HCT116 (cell line): ENCODE measurements around the gene PPEF2. TPM values are rescaled to one million over a fixed set of nuclear protein-coding genes. Genes with fewer than 3 reads are reported as not detected.

Experiments used
- ATAC-seq: fragments of 200-7000 bp; cut with Tn5 transposase; 2 replicates; pipeline ENCODE4 v1.9.1; 2020; ENCODE audit warnings: mild to moderate bottlenecking, moderate library complexity
- BruUV-seq: library from RNA; stranded (reverse); fragments of 400-500 nt; replicated peaks from 2 replicates; lab custom pipeline; 2021; lab: Mats Ljungman, UMichigan
- CTCF ChIA-PET: fragments of 300-600 bp; sonication (Branson Sonifier 250); formaldehyde crosslinking; loops from one replicate; lab custom pipeline; 2021; ENCODE audit warnings: antibody characterized with exemption; lab: Charles Lee
- POLR2A ChIA-PET: fragments of 300-600, 350-600 bp; sonication (Branson Sonifier 250); formaldehyde crosslinking; loops from one replicate; lab custom pipeline; 2021; ENCODE audit warnings: antibody characterized with exemption; lab: Charles Lee
- RAD21 ChIA-PET, 2 experiments: fragments of 300-600 bp; sonication (Branson Sonifier 250); formaldehyde crosslinking; loops; one replicate each; lab custom pipeline; 2023; ENCODE audit warnings: low total read pairs in 2 of 2; ENCODE audit not compliant: uncharacterized antibody in 2 of 2, unreplicated experiment in 2 of 2, low non-redundant PET in 1 of 2; lab: Charles Lee
- DNase-seq: peaks from one replicate; pipeline ENCODE4 v3.0.0-alpha.2; 2010; ENCODE audit warnings: low read depth, low spot score
- H2AFZ ChIP-seq: fragments of 200-600 bp; shearing (Covaris generic), sonication (generic); 2 replicates; pipeline ENCODE4 v1.6.1; 2017; ENCODE audit warnings: low read depth, mixed run types, mixed read lengths, antibody characterized with exemption, low read length; ENCODE audit not compliant: poor library complexity, severe bottlenecking
- H3K27ac ChIP-seq: 2 replicates; pipeline ENCODE4 v1.5.1; 2012; ENCODE audit warnings: low read depth, low read length
- H3K27me3 ChIP-seq: fragments of 200-600 bp; sonication (generic); 2 replicates; pipeline ENCODE4 v1.6.1; 2016; ENCODE audit warnings: mixed run types, low read length, mixed read lengths; ENCODE audit not compliant: insufficient read depth
- H3K36me3 ChIP-seq, 2 experiments: fragments of 200-500 bp in 1 of 2; fragments of 200-600 bp in 1 of 2; sonication (Bioruptor generic) in 1 of 2; sonication (generic) in 1 of 2; 2 replicates each; pipeline versions ENCODE4 v1.5.1 to v1.6.1; 2014 to 2016; ENCODE audit warnings: low read length in 2 of 2, inconsistent platforms in 1 of 2, mixed read lengths in 1 of 2, mixed run types in 1 of 2; ENCODE audit not compliant: insufficient read depth in 2 of 2, control insufficient read depth in 1 of 2
- H3K4me1 ChIP-seq, 2 experiments: fragments of 200-600 bp in 1 of 2; sonication (generic) in 1 of 2; 2 replicates each; pipeline versions ENCODE4 v1.5.1 to v1.6.1; 2012 to 2017; ENCODE audit warnings: low read length in 2 of 2, inconsistent platforms in 1 of 2, mild to moderate bottlenecking in 1 of 2, mixed read lengths in 1 of 2, mixed run types in 1 of 2, moderate library complexity in 1 of 2; ENCODE audit not compliant: insufficient read depth in 2 of 2, control insufficient read depth in 1 of 2
- H3K4me2 ChIP-seq: fragments of 200-600 bp; sonication (generic); 2 replicates; pipeline ENCODE4 v1.6.1; 2017; ENCODE audit warnings: mixed run types, low read length, mixed read lengths
- H3K4me3 ChIP-seq, 2 experiments: fragments of 200-600 bp in 1 of 2; sonication (generic) in 1 of 2; replicated peaks in 1 of 2; 2 replicates each; pipeline ENCODE4 v1.5.1; 2011 to 2016; ENCODE audit warnings: low read length in 2 of 2, control low read depth in 1 of 2, low read depth in 1 of 2, mild to moderate bottlenecking in 1 of 2, mixed read lengths in 1 of 2, mixed run types in 1 of 2
- H3K79me2 ChIP-seq: fragments of 200-600 bp; sonication (generic); 2 replicates; pipeline ENCODE4 v1.6.1; 2017; ENCODE audit warnings: mild to moderate bottlenecking, mixed run types, low read length, moderate library complexity, mixed read lengths; ENCODE audit not compliant: insufficient read depth
- H3K9ac ChIP-seq: fragments of 200-600 bp; sonication (generic); 2 replicates; pipeline ENCODE4 v1.6.1; 2016; ENCODE audit warnings: low read length, mixed read lengths
- H3K9me2 ChIP-seq: fragments of 200-600 bp; sonication (generic), shearing (Covaris generic); 2 replicates; pipeline ENCODE4 v1.6.1; 2017; ENCODE audit warnings: mixed run types, mild to moderate bottlenecking, moderate library complexity; ENCODE audit not compliant: insufficient read depth
- H3K9me3 ChIP-seq, 2 experiments: fragments of 200-500 bp in 1 of 2; fragments of 200-600 bp in 1 of 2; sonication (Bioruptor generic) in 1 of 2; sonication (generic) in 1 of 2; 2 replicates each; pipeline ENCODE4 v1.6.1; 2014 to 2017; ENCODE audit warnings: low read length in 2 of 2, mixed read lengths in 2 of 2, inconsistent platforms in 1 of 2, low read depth in 1 of 2, mild to moderate bottlenecking in 1 of 2, mixed run types in 1 of 2, moderate library complexity in 1 of 2; ENCODE audit not compliant: control insufficient read depth in 1 of 2, insufficient read depth in 1 of 2
- H4K20me1 ChIP-seq: fragments of 200-600 bp; sonication (generic), shearing (Covaris generic); 2 replicates; pipeline ENCODE4 v1.6.1; 2017; ENCODE audit warnings: mixed run types, mild to moderate bottlenecking, moderate library complexity; ENCODE audit not compliant: insufficient read depth
- CEBPB ChIP-seq: IDR thresholded peaks from 2 replicates; pipeline ENCODE4 v1.6.1; 2012; ENCODE audit warnings: low read depth
- FOSL1 ChIP-seq: IDR thresholded peaks from 2 replicates; pipeline ENCODE4 v1.6.1; 2012; ENCODE audit warnings: low read depth
- JUND ChIP-seq: IDR thresholded peaks from 2 replicates; pipeline ENCODE4 v1.6.1; 2012
- RAD21 ChIP-seq: IDR thresholded peaks from 2 replicates; pipeline ENCODE4 v1.6.1; 2012; ENCODE audit warnings: low read depth, mild to moderate bottlenecking
- SRF ChIP-seq: IDR thresholded peaks from 2 replicates; pipeline ENCODE4 v1.6.1; 2012; ENCODE audit warnings: low read depth
- TCF7L2 ChIP-seq: IDR thresholded peaks from 2 replicates; pipeline ENCODE4 v1.7.0; 2011; ENCODE audit warnings: borderline replicate concordance, inconsistent platforms; ENCODE audit not compliant: insufficient read depth, insufficient read length; ENCODE audit errors: extremely low read depth
- intact Hi-C: fragments of 100-400 bp; cut with micrococcal nuclease; formaldehyde crosslinking; loops from 2 replicates; pipeline ENCODE4 v1.10.0; 2022
- total RNA-seq: library from RNA; stranded (reverse); gene quantifications from one replicate; pipeline ENCODE4 v1.2.1, GENCODE V29; 2021; ENCODE audit not compliant: unreplicated experiment
- TF ChIP-seq, protein P1 (sequence below), 3 experiments: fragments of 200-600 bp in 1 of 3; sonication (generic) in 1 of 3; IDR thresholded peaks in 2 of 3; conservative IDR thresholded peaks in 1 of 3; 2 replicates each; pipeline ENCODE4 v1.5.1; 2012 to 2017; ENCODE audit warnings: low read depth in 2 of 3, low read length in 2 of 3, antibody characterized with exemption in 1 of 3, borderline replicate concordance in 1 of 3, control low read depth in 1 of 3, mild to moderate bottlenecking in 1 of 3, mixed read lengths in 1 of 3, mixed run types in 1 of 3, moderate library complexity in 1 of 3; ENCODE audit not compliant: insufficient read depth in 1 of 3

The PPEF2 gene
- total RNA-seq, 1 experiment from 2014 or later = not detected

DNA sequence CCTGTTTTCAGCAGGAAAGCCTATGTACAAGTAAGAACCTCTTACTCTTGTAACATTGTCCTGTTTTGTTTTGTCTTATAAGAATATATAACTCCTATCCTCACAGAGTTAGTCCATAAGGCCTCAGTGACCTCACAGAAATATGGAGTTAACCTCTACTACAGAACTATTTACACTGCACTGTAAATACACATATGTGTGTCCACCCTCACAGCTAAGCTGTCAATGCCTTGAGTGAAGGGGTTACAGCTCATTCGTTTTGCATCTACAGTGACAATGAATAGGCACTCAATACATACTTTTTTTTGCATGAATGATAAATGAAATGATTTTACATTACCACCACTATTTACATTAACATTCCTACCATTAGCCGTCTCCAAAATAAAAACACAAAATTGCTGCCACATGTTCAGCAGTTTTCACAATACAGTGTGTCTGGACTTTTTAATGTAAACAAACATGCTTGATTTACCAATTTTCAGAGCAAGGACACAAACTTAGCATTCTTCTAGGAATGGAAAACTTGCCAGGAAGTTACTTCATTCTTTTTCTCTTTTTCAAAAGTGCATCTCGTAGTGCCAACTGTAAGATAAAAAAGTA lies 48.1 kb upstream of the PPEF2 start:
- H3K4me1 ChIP-seq = no peaks in the 10 kb centered on the region
- H3K79me2 ChIP-seq = no peaks in the 10 kb centered on the region
- ChIA-PET RAD21 (no interaction called here), POLR2A (no interaction called here), CTCF (interaction anchor here (0.6 kb wide), 1 partner anchor 9 kb away, joined by 3 read pairs; the partner anchor contains the start of gene NAAA)
- no peaks in the 10 kb centered on the region for H3K27me3 ChIP-seq
- H3K36me3 ChIP-seq = peaks cover 36 to 46% of the 10 kb centered on the region in 2 experiments
- DNase-seq (no peak), ATAC-seq (no peak)
- H3K9me2 ChIP-seq = no peaks in the 10 kb centered on the region
- no peak overlapping the region for H2AFZ ChIP-seq
- H3K4me3 ChIP-seq = no peak overlapping the region
- H3K4me2 ChIP-seq = no peak overlapping the region
- no peak overlapping the region for H3K27ac ChIP-seq
- intact Hi-C loops = no loop called here
- peaks cover 6% of the 10 kb centered on the region; the same call in 1 of the 2 replicates for H4K20me1 ChIP-seq
- H3K9ac ChIP-seq = no peak overlapping the region
- TF ChIP-seq CEBPB (no peak), TCF7L2 (no peak)
- TF ChIP-seq, all 23 proteins: peak for 0
- H3K9me3 ChIP-seq = no peaks in the 10 kb centered on the region
- TSS peak; percentile 28 for BruUV-seq

- no peak for DNase-seq
- no peak overlapping the region for H3K9ac ChIP-seq
- peaks cover 35 to 45% of the 10 kb centered on the region in 2 experiments for H3K36me3 ChIP-seq
- intact Hi-C loops = no loop called here
- CTCF ChIA-PET = no interaction called here
- H3K4me3 ChIP-seq = no peak overlapping the region
- no peaks in the 10 kb centered on the region for H3K4me1 ChIP-seq
- H4K20me1 ChIP-seq = peaks cover 6% of the 10 kb centered on the region; the same call in 1 of the 2 replicates
- H3K27ac ChIP-seq = no peak overlapping the region
- BruUV-seq = no TSS peak
- H3K9me2 ChIP-seq = no peaks in the 10 kb centered on the region
- no peaks in the 10 kb centered on the region for H3K9me3 ChIP-seq
- no peaks in the 10 kb centered on the region for H3K79me2 ChIP-seq
- no peak overlapping the region for H2AFZ ChIP-seq
- no peak for TF ChIP-seq SRF
- TF ChIP-seq, protein P1, sequence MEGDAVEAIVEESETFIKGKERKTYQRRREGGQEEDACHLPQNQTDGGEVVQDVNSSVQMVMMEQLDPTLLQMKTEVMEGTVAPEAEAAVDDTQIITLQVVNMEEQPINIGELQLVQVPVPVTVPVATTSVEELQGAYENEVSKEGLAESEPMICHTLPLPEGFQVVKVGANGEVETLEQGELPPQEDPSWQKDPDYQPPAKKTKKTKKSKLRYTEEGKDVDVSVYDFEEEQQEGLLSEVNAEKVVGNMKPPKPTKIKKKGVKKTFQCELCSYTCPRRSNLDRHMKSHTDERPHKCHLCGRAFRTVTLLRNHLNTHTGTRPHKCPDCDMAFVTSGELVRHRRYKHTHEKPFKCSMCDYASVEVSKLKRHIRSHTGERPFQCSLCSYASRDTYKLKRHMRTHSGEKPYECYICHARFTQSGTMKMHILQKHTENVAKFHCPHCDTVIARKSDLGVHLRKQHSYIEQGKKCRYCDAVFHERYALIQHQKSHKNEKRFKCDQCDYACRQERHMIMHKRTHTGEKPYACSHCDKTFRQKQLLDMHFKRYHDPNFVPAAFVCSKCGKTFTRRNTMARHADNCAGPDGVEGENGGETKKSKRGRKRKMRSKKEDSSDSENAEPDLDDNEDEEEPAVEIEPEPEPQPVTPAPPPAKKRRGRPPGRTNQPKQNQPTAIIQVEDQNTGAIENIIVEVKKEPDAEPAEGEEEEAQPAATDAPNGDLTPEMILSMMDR (IDR thresholded peaks at IDR 0.05 in 2 of 3, conservative IDR thresholded peaks at IDR 0.05 in 1 of 3; ENCODE audit: borderline replicate concordance in 1 of 3, insufficient read depth in 1 of 3, low read depth in 2 of 3, low read length in 2 of 3) = no peak
- TF ChIP-seq CEBPB = no peak
- no peak for TF ChIP-seq RAD21
- TF ChIP-seq FOSL1 = no peak
- no peak for TF ChIP-seq JUND
- no peak overlapping the region for H3K4me2 ChIP-seq
- no peaks in the 10 kb centered on the region for H3K27me3 ChIP-seq
- ATAC-seq = no peak
- POLR2A ChIA-PET = no interaction called here
- RAD21 ChIA-PET = no interaction called here
Measured at GRCh38 chr4:75948822-75949444, 46.7 kb upstream of the PPEF2 start.
